Ishikawa (cell line): ENCODE data around the gene CXCL14.

ENCODE experiments used
- CEBPB ChIP-seq: IDR thresholded peaks from 2 replicates; pipeline ENCODE4 v1.6.1; 2012
- CREB1 ChIP-seq: IDR thresholded peaks from 2 replicates; pipeline ENCODE4 v1.6.1; 2012; ENCODE audit warnings: low read depth
- EGR1 ChIP-seq: IDR thresholded peaks from 2 replicates; pipeline ENCODE4 v1.6.1; 2012
- EP300 ChIP-seq: IDR thresholded peaks from 2 replicates; pipeline ENCODE4 v1.6.1; 2012; ENCODE audit warnings: borderline replicate concordance
- FOXM1 ChIP-seq: IDR thresholded peaks from 2 replicates; pipeline ENCODE4 v1.6.1; 2012; ENCODE audit warnings: low read depth, borderline replicate concordance
- NFIC ChIP-seq: IDR thresholded peaks from 2 replicates; pipeline ENCODE4 v1.6.1; 2012
- RAD21 ChIP-seq: IDR thresholded peaks from 2 replicates; pipeline ENCODE4 v1.6.1; 2012; ENCODE audit warnings: low read depth
- REST ChIP-seq: IDR thresholded peaks from 2 replicates; pipeline ENCODE4 v1.6.1; 2012; ENCODE audit warnings: low read depth, mild to moderate bottlenecking
- TAF1 ChIP-seq: IDR thresholded peaks from 2 replicates; pipeline ENCODE4 v1.6.1; 2012; ENCODE audit warnings: low read depth, mild to moderate bottlenecking
- TCF12 ChIP-seq: IDR thresholded peaks from 2 replicates; pipeline ENCODE4 v1.6.1; 2012; ENCODE audit warnings: low read depth
- TEAD4 ChIP-seq: IDR thresholded peaks from 2 replicates; pipeline ENCODE4 v1.6.1; 2012
- USF1 ChIP-seq: IDR thresholded peaks from 2 replicates; pipeline ENCODE4 v1.6.1; 2012
- YY1 ChIP-seq: IDR thresholded peaks from 2 replicates; pipeline ENCODE4 v1.6.1; 2012; ENCODE audit warnings: low read depth
- ZBTB7A ChIP-seq: IDR thresholded peaks from 2 replicates; pipeline ENCODE4 v1.6.1; 2012; ENCODE audit warnings: low read depth
- TF ChIP-seq, protein P1 (sequence below): IDR thresholded peaks from 2 replicates; pipeline ENCODE4 v1.6.1; 2012

Gene CXCL14

GRCh38 chr5:135599421-135600151 lies 20.8 kb upstream of the CXCL14 start:
- no peak for TF ChIP-seq EP300
- no peak for TF ChIP-seq REST
- TF ChIP-seq TAF1: no peak
- TF ChIP-seq USF1: no peak
- TF ChIP-seq, protein P1, sequence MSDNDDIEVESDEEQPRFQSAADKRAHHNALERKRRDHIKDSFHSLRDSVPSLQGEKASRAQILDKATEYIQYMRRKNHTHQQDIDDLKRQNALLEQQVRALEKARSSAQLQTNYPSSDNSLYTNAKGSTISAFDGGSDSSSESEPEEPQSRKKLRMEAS: no peak
- TF ChIP-seq YY1: no peak
- no peak for TF ChIP-seq ZBTB7A
- no peak for TF ChIP-seq TEAD4

DNA sequence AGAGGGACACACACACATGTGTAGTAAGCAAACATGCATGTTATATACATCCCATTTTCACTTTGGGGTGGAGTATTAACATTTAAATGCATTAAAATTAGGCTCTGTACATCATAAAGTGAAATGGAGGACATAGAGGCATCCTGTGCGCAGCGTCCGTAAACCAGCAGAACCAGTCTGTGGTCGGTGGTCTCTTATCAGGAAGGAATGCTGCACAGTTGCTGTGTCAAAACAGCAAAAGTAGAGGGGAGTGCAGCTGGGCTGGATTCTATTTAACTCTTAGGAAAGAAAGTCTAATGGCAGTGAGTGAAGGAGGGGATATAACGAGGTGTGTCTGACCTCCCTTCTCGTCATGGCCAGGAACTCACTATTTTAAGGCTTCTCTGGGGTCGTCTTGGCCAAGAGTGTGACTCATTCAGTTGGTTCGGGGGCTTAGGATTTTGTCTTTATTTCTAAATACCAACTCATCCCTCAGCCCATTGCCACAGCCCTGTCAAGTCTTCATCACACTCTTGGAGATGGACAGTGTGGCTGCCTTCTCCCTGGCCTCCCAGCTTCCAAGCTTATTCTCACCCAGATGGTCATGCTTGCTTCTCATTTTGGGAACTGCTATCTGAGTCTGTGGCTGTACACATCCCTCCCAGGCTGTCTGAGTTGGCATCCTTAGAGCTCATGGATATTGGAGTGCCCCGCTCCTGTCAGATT lies 20.1 kb upstream of the CXCL14 start:
- TF ChIP-seq YY1 (no peak), CEBPB (no peak), TEAD4 (no peak), ZBTB7A (no peak), EP300 (no peak), RAD21 (no peak), FOXM1 (no peak), EGR1 (no peak)

GRCh38 chr5:135596788-135597187 lies 18.0 kb upstream of the CXCL14 start:
- TF ChIP-seq EP300 (no peak), EGR1 (no peak), FOXM1 (no peak), TCF12 (no peak), RAD21 (no peak), USF1 (no peak), TEAD4 (no peak)

GRCh38 chr5:135596157-135596763 lies 17.5 kb upstream of the CXCL14 start:
- TF ChIP-seq YY1 (no peak), ZBTB7A (no peak), TCF12 (no peak), TEAD4 (no peak), CEBPB (no peak), FOXM1 (no peak), EP300 (no peak)
- TF ChIP-seq, protein P1: no peak

GRCh38 chr5:135594416-135594960 lies 15.7 kb upstream of the CXCL14 start:
- TF ChIP-seq, protein P1: no peak
- TF ChIP-seq TAF1: no peak
- TF ChIP-seq EGR1: no peak
- TF ChIP-seq FOXM1: no peak
- TF ChIP-seq REST: no peak
- no peak for TF ChIP-seq NFIC
- no peak for TF ChIP-seq CREB1
- no peak for TF ChIP-seq ZBTB7A
- TF ChIP-seq TEAD4: no peak
- TF ChIP-seq EP300: no peak
- TF ChIP-seq USF1: no peak
- TF ChIP-seq RAD21: no peak
- TF ChIP-seq TCF12: no peak
- TF ChIP-seq CEBPB: no peak
- no peak for TF ChIP-seq YY1
